Endothelial cell of umbilical vein (primary cell): ENCODE results near the gene TXNRD2. TPM values are rescaled to one million over a fixed set of nuclear protein-coding genes. Genes with fewer than 3 reads are reported as not detected.
A peak's percentile ranks its signal among the peaks of the same experiment; 100 is the strongest.

Source experiments
- BruUV-seq: library from RNA; stranded (reverse); fragments of 400-500 nt; replicated peaks from 2 replicates; lab custom pipeline; 2021; lab: Mats Ljungman, UMichigan
- CTCF ChIA-PET: fragments of 300-600, 350-600 bp; sonication (Branson Sonifier 250); formaldehyde crosslinking; loops from one replicate; lab custom pipeline; 2021; ENCODE audit warnings: antibody characterized with exemption, inconsistent platforms; lab: Charles Lee
- POLR2A ChIA-PET: fragments of 300-600, 350-600 bp; sonication (Branson Sonifier 250); formaldehyde crosslinking; loops from one replicate; lab custom pipeline; 2021; ENCODE audit warnings: antibody characterized with exemption, inconsistent platforms; lab: Charles Lee
- DNase-seq: peaks from one replicate; pipeline ENCODE4 v3.0.0-alpha.2; 2011; ENCODE audit warnings: low read depth, low spot score
- FAIRE-seq: peaks from 2 replicates; lab custom pipeline; 2011; peaks lifted over from hg19 to GRCh38; lab: Jason Lieb, UNC
- H2AFZ ChIP-seq: 2 replicates; pipeline ENCODE4 v1.6.0; 2012; ENCODE audit warnings: low read depth, low read length, control low read depth, inconsistent platforms
- H3K27ac ChIP-seq: 2 replicates; pipeline ENCODE4 v1.5.1; 2011; ENCODE audit warnings: low read depth, mild to moderate bottlenecking, control low read depth, low read length, moderate library complexity; ENCODE audit not compliant: insufficient read depth
- H3K27me3 ChIP-seq, 2 experiments: 2 replicates each; pipeline versions ENCODE4 v1.6.0 to v1.6.1; 2011; ENCODE audit warnings: low read length in 2 of 2, mixed read lengths in 1 of 2; ENCODE audit not compliant: control insufficient read depth in 2 of 2, insufficient read depth in 2 of 2
- H3K36me3 ChIP-seq, 2 experiments: 2 replicates in 1 of 2; 3 replicates in 1 of 2; pipeline ENCODE4 v1.5.1; 2011; ENCODE audit warnings: low read length in 2 of 2, mild to moderate bottlenecking in 1 of 2, moderate library complexity in 1 of 2; ENCODE audit not compliant: control insufficient read depth in 2 of 2, insufficient read depth in 2 of 2; ENCODE audit errors: extremely low read depth in 1 of 2
- H3K4me1 ChIP-seq: 3 replicates; pipeline ENCODE4 v1.5.1; 2011; ENCODE audit warnings: mild to moderate bottlenecking, low read length; ENCODE audit not compliant: control insufficient read depth, insufficient read depth; ENCODE audit errors: extremely low read depth
- H3K4me2 ChIP-seq: 2 replicates; pipeline ENCODE4 v1.6.1; 2011; ENCODE audit warnings: low read length, control low read depth, mixed read lengths; ENCODE audit not compliant: insufficient read depth
- H3K4me3 ChIP-seq, 3 experiments: fragments of 200-600 bp in 1 of 3; sonication (generic), shearing (Covaris generic) in 1 of 3; replicated peaks in 1 of 3; 2 replicates each; pipeline ENCODE4 v1.5.1; 2011 to 2016; ENCODE audit warnings: control low read depth in 3 of 3, low read length in 3 of 3, mild to moderate bottlenecking in 2 of 3, inconsistent platforms in 1 of 3, low read depth in 1 of 3, moderate library complexity in 1 of 3; ENCODE audit not compliant: insufficient read depth in 1 of 3
- H3K79me2 ChIP-seq: 2 replicates; pipeline ENCODE4 v1.6.0; 2012; ENCODE audit warnings: low read length, inconsistent platforms; ENCODE audit not compliant: control insufficient read depth, insufficient read depth
- H3K9ac ChIP-seq: replicated peaks from 2 replicates; pipeline ENCODE3; 2011; ENCODE audit warnings: low read length, control low read depth; ENCODE audit not compliant: insufficient read depth; ENCODE audit errors: extremely low read depth
- H3K9me1 ChIP-seq: replicated peaks from 3 replicates; pipeline ENCODE4 v1.6.0; 2011; ENCODE audit warnings: mild to moderate bottlenecking, low read length; ENCODE audit not compliant: control insufficient read depth, insufficient read depth; ENCODE audit errors: extremely low read depth
- H3K9me3 ChIP-seq: replicated peaks from 2 replicates; pipeline ENCODE4 v1.5.1; 2012; ENCODE audit warnings: low read length, inconsistent platforms; ENCODE audit not compliant: control insufficient read depth, insufficient read depth
- H4K20me1 ChIP-seq: replicated peaks from 2 replicates; pipeline ENCODE3; 2011; ENCODE audit warnings: mild to moderate bottlenecking, low read length; ENCODE audit not compliant: control insufficient read depth, insufficient read depth; ENCODE audit errors: extremely low read depth
- FOS ChIP-seq: IDR thresholded peaks from 2 replicates; pipeline ENCODE4 v1.6.1; 2011; ENCODE audit warnings: mild to moderate bottlenecking, low read length, moderate library complexity, borderline replicate concordance; ENCODE audit not compliant: insufficient read depth
- POLR2A ChIP-seq: IDR thresholded peaks from 2 replicates; pipeline ENCODE4 v1.6.1; 2012; ENCODE audit warnings: low read depth, mild to moderate bottlenecking, control low read depth, low read length
- POLR2AphosphoS5 ChIP-seq: IDR thresholded peaks from 2 replicates; pipeline ENCODE4 v1.6.1; 2012; ENCODE audit warnings: low read depth, mild to moderate bottlenecking, control low read depth, low read length, moderate library complexity; ENCODE audit not compliant: insufficient read depth
- dilution Hi-C: fragments of 300-500 bp; cut with MboI; formaldehyde crosslinking; loops from one replicate; pipeline ENCODE4 v1.15.0; 2019; ENCODE audit warnings: low sequenced_read_pairs; ENCODE audit not compliant: extremely low pct_ligation_motif_present
- intact Hi-C: fragments of 100-400 bp; cut with micrococcal nuclease; formaldehyde crosslinking; loops from one replicate; pipeline ENCODE4 v1.10.0; 2022
- polyA plus RNA-seq, 4 experiments: library from polyadenylated mRNA; depleted of rRNA in 3 of 4; stranded (reverse) in 3 of 4; unstranded in 1 of 4; fragments of >200 nt; gene quantifications; 2 replicates each; pipeline versions ENCODE4 v1.2.1 to v1.2.3, GENCODE V29; 2011 to 2012; ENCODE audit warnings: missing spikeins in 1 of 4
- total RNA-seq: library from RNA; stranded (reverse); gene quantifications from 2 replicates; pipeline ENCODE4 v1.2.3, GENCODE V29; 2021
- TF ChIP-seq, protein P1 (sequence below): IDR thresholded peaks from 2 replicates; pipeline ENCODE4 v1.6.1; 2011; ENCODE audit not compliant: insufficient read depth, insufficient read length

TXNRD2 gene
- total and polyA plus RNA-seq, 2 donors (not counting 3 experiments of a cell fraction or from before 2014, with no cell fraction given) = 211 to 440 TPM

DNA sequence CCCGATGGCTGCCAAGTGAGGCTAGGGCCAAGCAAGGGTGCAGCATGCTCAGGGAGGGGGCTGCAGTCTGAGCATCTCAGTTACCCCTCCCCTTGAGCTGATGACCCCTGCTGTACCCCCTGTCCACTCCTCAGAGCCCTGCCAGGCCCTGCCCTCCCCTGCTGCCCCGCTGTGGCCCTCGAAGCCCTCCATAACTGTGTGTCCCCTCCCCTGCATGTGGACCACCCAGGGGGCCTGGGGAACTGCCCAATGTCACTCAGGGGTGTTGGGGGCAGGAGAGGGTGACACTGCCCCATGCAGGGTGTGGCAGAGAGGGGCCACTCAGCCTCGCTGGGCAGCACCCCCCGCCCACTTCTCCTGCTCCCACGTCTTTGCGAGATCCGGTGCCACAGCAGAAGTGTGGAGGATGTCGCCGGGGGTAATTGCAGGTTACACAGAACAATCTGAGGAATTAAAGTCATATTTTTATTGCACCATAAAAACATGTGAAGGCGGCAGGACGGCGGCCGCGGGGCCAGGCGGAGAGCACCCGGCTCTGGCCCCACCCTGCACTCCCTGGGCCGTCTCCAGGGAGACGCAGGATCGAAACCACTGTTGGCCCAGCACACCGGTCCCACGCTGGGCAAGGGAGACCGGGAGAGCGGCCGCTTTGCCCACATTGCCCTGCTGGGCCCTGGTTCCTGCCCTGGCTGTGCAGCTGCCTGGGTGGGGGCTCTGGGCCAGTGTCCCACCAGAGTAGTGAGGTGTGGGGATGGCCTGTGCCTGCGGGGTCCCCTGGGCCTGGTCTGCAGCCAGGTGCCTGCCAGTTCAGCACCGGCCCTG lies 68.3 kb downstream of the TXNRD2 start:
- ChIA-PET POLR2A (no interaction called here), CTCF (interaction anchor here (1.2 to 3.4 kb wide), 6 partner anchors 9 to 143 kb away, joined by 3 to 23 read pairs (median 14); no protein-coding TSS in a partner anchor)
- no peaks in the 10 kb centered on the region for H3K9me3 ChIP-seq
- H4K20me1 ChIP-seq = no peaks in the 10 kb centered on the region
- H3K4me1 ChIP-seq = peaks cover 44% of the 10 kb centered on the region
- H3K27ac ChIP-seq = no peak overlapping the region
- TF ChIP-seq POLR2AphosphoS5 = peak; percentile 55
- peak; percentile 51 for TF ChIP-seq POLR2A
- no peak for TF ChIP-seq FOS
- no peak overlapping the region for H3K4me2 ChIP-seq
- no peak for DNase-seq
- no peaks in the 10 kb centered on the region for H3K27me3 ChIP-seq
- no peaks in the 10 kb centered on the region for H3K9me1 ChIP-seq
- H3K9ac ChIP-seq = no peak overlapping the region
- no peak overlapping the region for H2AFZ ChIP-seq
- peaks cover 23% of the 10 kb centered on the region for H3K79me2 ChIP-seq
- intact Hi-C loops (no loop called here), dilution Hi-C loops (no loop called here)
- BruUV-seq = no TSS peak
- peaks cover 9% of the 10 kb centered on the region in 2 experiments for H3K36me3 ChIP-seq
- FAIRE-seq = no peak
- no peak overlapping the region for H3K4me3 ChIP-seq

DNA sequence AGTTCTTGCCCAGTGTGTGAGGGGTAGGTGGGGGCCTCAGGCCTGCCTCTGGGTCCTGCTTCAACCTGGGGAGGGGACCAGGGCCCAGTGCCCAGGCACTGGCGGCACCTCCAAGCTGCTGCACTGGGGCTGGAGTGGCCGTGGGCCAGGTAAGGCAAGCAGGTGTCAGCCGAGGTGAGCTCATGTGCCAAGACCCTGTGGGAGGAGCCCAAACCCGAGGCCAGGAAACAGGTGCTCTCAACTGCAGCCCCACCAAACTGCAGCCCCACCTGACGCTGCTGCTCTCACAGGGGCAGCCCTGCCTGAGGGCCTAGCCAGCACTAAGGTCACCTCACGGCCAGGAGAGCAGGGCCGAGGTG lies 68.9 kb downstream of the TXNRD2 start:
- no peak overlapping the region for H3K27ac ChIP-seq
- peaks cover 3 to 5% of the 10 kb centered on the region in 2 experiments for H3K36me3 ChIP-seq
- peaks cover 39% of the 10 kb centered on the region for H3K4me1 ChIP-seq
- no peak for FAIRE-seq
- no peak for DNase-seq
- dilution Hi-C loops (no loop called here), intact Hi-C loops (no loop called here)
- no peaks in the 10 kb centered on the region for H4K20me1 ChIP-seq
- H3K9me1 ChIP-seq = no peaks in the 10 kb centered on the region
- no peak overlapping the region for H3K4me3 ChIP-seq
- H2AFZ ChIP-seq = no peak overlapping the region
- no peak overlapping the region for H3K4me2 ChIP-seq
- no peaks in the 10 kb centered on the region for H3K27me3 ChIP-seq
- H3K9me3 ChIP-seq = no peaks in the 10 kb centered on the region
- CTCF ChIA-PET = interaction anchor here (0.6 to 3.4 kb wide), 4 partner anchors 37 to 142 kb away, joined by 4 to 23 read pairs (median 13); no protein-coding TSS in a partner anchor
- peak; percentile 49 for TF ChIP-seq POLR2AphosphoS5
- TF ChIP-seq, protein P1, sequence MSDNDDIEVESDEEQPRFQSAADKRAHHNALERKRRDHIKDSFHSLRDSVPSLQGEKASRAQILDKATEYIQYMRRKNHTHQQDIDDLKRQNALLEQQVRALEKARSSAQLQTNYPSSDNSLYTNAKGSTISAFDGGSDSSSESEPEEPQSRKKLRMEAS = no peak
- POLR2A ChIA-PET = no interaction called here
- H3K79me2 ChIP-seq = peaks cover 17% of the 10 kb centered on the region
- BruUV-seq = no TSS peak
- H3K9ac ChIP-seq = no peak overlapping the region
